K562 (cell line): ENCODE results near the gene PRKAR1B.

Experiments
- CBX5 ChIP-seq: IDR thresholded peaks from 2 replicates; pipeline ENCODE4 v1.6.1; 2014; ENCODE audit warnings: low read depth, borderline replicate concordance
- CREM ChIP-seq: IDR thresholded peaks from 2 replicates; pipeline ENCODE4 v1.6.1; 2014; ENCODE audit warnings: antibody characterized with exemption, low read depth
- JUND ChIP-seq, 2 experiments: IDR thresholded peaks; 2 replicates in 1 of 2; 3 replicates in 1 of 2; pipeline ENCODE4 v1.6.1; 2011; ENCODE audit warnings: borderline replicate concordance in 2 of 2, low read depth in 2 of 2, low read length in 2 of 2, improper control_type of control experiment in 1 of 2, missing biosample characterization in 1 of 2, missing genetic modification characterization in 1 of 2, missing genetic modification reagents in 1 of 2
- NBN ChIP-seq: fragments of 450-650 bp; IDR thresholded peaks from 2 replicates; pipeline ENCODE4 v1.6.1; 2016; ENCODE audit warnings: low read depth, mild to moderate bottlenecking
- NFE2L1 ChIP-seq: fragments of 450-650 bp; IDR thresholded peaks from 2 replicates; pipeline ENCODE4 v1.6.1; 2016; ENCODE audit warnings: missing genetic modification characterization, low read depth, mild to moderate bottlenecking, missing compliant biosample characterization, moderate library complexity, borderline replicate concordance
- POLR2AphosphoS5 ChIP-seq: IDR thresholded peaks from 2 replicates; pipeline ENCODE4 v1.6.1; 2011; ENCODE audit warnings: mild to moderate bottlenecking, low read depth, low read length, moderate library complexity; ENCODE audit not compliant: control insufficient read depth, insufficient read depth
- SREBF2 ChIP-seq: sonication (generic); formaldehyde crosslinking; IDR thresholded peaks from 2 replicates; pipeline ENCODE4 v1.4.0; 2020; ENCODE audit warnings: mild to moderate bottlenecking, missing genetic modification reagents
- STAT5A ChIP-seq: IDR thresholded peaks from 2 replicates; pipeline ENCODE4 v1.6.1; 2012; ENCODE audit warnings: low read length, inconsistent platforms, borderline replicate concordance
- ZNF347 ChIP-seq: fragments of 450-650 bp; formaldehyde crosslinking; IDR thresholded peaks from 2 replicates; pipeline ENCODE4 v1.4.0; 2020; ENCODE audit warnings: low read depth, mild to moderate bottlenecking, moderate library complexity

DNA sequence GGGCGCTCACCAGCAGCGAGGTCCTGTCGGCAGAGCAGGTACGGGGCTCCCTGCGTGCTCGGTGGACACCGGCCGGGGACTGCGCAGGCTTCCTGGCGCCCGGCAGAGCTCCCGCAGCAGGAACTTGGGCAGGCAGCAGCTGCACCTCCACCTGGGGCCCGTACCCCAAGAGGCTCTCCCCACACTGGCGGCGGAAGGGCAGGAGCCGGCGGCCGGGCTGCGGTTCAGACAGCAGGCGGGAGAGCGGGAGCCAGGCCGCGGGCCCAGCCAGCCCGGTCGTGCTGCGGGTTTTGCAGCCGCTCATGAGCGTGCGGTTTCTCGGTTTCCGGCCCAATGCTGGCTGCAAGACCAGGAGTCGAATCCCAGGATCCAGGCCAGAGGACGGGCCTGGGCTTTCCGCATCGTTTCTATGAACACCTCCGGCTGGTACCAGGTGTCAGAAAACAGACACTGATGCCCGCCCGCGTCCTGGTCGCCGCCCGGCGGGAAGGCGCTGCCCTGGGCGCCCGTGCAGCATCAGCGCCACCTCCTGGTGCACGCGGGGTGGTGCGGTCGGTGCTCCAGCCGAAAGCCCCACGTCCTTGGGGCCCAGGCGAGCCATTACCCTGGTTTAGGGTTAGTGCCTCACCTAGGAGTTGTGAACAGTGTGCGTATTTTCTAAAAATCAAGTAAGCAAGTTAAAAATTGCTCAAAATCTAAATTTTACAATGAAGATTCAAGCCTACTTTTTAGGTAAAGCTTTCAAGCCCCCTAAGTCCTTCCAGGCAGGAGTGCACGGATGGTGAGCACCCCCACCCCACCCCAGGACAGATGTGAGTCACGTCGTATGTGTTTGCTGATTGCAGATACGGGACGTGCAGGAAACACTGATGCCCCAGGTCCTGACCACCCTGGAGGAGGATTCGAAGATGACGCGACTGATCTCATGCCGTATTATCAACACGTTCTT is 47.4 kb upstream of the PRKAR1B start:
- no peak for TF ChIP-seq CREM
- TF ChIP-seq NBN = no peak
- no peak for TF ChIP-seq JUND (IDR thresholded peaks at IDR 0.05; ENCODE audit: borderline replicate concordance, low read depth, low read length)
- no peak for TF ChIP-seq JUND (tag; IDR thresholded peaks at IDR 0.05; ENCODE audit: borderline replicate concordance, low read depth, low read length)
- TF ChIP-seq SREBF2 = no peak
- no peak for TF ChIP-seq ZNF347 (CRISPR knock-in tag)
- TF ChIP-seq POLR2AphosphoS5 = no peak
- no peak for TF ChIP-seq CBX5
- no peak for TF ChIP-seq STAT5A
- TF ChIP-seq NFE2L1 (tag) = no peak
